Activated T-helper 2 cell treated with anti-CD3 and anti-CD28 coated beads, Interferon-gamma antibody, Interleukin-2, Interleukin-4, amounts not matched to agents 10 μg/mL and 5 μg/mL and 100 μg/mL, durations not matched to agents 14 hours and 24 hours and 36 hours (primary cell): ENCODE results near the gene POU2F3. TPM values are rescaled to one million over a fixed set of nuclear protein-coding genes. Genes with fewer than 3 reads are reported as not detected.

Source experiments
- total RNA-seq: library from RNA; stranded (reverse); gene quantifications from 2 replicates; pipeline ENCODE4 v1.2.3, GENCODE V29; 2022

POU2F3 gene
- total RNA-seq, 1 donor from 2014 or later: not detected

Other genes with a start within 250 kb of the POU2F3 start
- not detected in 2 replicates for gene TRIM29, start 102.0 kb upstream of the POU2F3 start, total RNA-seq
- gene OAF, start 29.1 kb upstream of the POU2F3 start, total RNA-seq: 2.8 and 2.9 TPM in 2 replicates
- gene TLCD5, start 85.2 kb downstream of the POU2F3 start, total RNA-seq: 0.41 and 0.46 TPM in 2 replicates
- gene ARHGEF12, start 96.3 kb downstream of the POU2F3 start, total RNA-seq: 17.4 and 17.7 TPM in 2 replicates